ENCODE results near the gene NFYC.

The NFYC gene

GRCh38 chr1:40708750-40709099 lies 17.2 kb downstream of the NFYC start:
- H3K27ac ChIP-seq (ENCODE audit: low read depth, low read length): peak overlapping the region; percentile 77
- H3K36me3 ChIP-seq (ENCODE audit: insufficient read depth, low read length): peaks cover 10% of the 10 kb centered on the region
- H3K9ac ChIP-seq (ENCODE audit: low read depth, low read length): peak overlapping the region; percentile 93
- H3K4me3 ChIP-seq (ENCODE audit: low read length): peak overlapping the region; percentile 71
- no peaks in the 10 kb centered on the region for H3K27me3 ChIP-seq (ENCODE audit: insufficient read depth, low read length)
- H3K9me3 ChIP-seq (ENCODE audit: insufficient read depth, low read depth, low read length): no peaks in the 10 kb centered on the region
- H3K4me1 ChIP-seq (ENCODE audit: insufficient read depth, low read length): peaks cover 49% of the 10 kb centered on the region
- 5% methylated on average over 3 of the region's 3 CpGs for WGBS

- Histone ChIP-seq H3K4me1 (ENCODE audit: insufficient read depth, low read length) (peaks cover 49% of the 10 kb centered on the region), H3K4me3 (ENCODE audit: low read length) (peak overlapping the region; percentile 71), H3K36me3 (ENCODE audit: insufficient read depth, low read length) (peaks cover 16% of the 10 kb centered on the region), H3K9ac (ENCODE audit: low read depth, low read length) (peak overlapping the region; percentile 93), H3K27me3 (ENCODE audit: insufficient read depth, low read length) (no peaks in the 10 kb centered on the region), H3K9me3 (ENCODE audit: insufficient read depth, low read depth, low read length) (no peaks in the 10 kb centered on the region), H3K27ac (ENCODE audit: low read depth, low read length) (peak overlapping the region; percentile 77)
- under 1% methylated on average over 10 of the region's 10 CpGs for WGBS
Observed at GRCh38 chr1:40709100-40709801, 17.7 kb downstream of the NFYC start.

GRCh38 chr1:40709802-40710278 lies 18.3 kb downstream of the NFYC start:
- Histone ChIP-seq H3K9ac (ENCODE audit: low read depth, low read length) (peak overlapping the region; percentile 93), H3K36me3 (ENCODE audit: insufficient read depth, low read length) (peaks cover 16% of the 10 kb centered on the region), H3K27me3 (ENCODE audit: insufficient read depth, low read length) (no peaks in the 10 kb centered on the region), H3K27ac (ENCODE audit: low read depth, low read length) (peak overlapping the region; percentile 77), H3K9me3 (ENCODE audit: insufficient read depth, low read depth, low read length) (no peaks in the 10 kb centered on the region), H3K4me3 (ENCODE audit: low read length) (peak overlapping the region; percentile 71), H3K4me1 (ENCODE audit: insufficient read depth, low read length) (peaks cover 43% of the 10 kb centered on the region)
- 20% methylated on average over 3 of the region's 3 CpGs for WGBS

GRCh38 chr1:40710581-40711315 lies 19.2 kb downstream of the NFYC start:
- 22% methylated on average over 6 of the region's 7 CpGs for WGBS
- peak overlapping the region; percentile 71 for H3K4me3 ChIP-seq (ENCODE audit: low read length)
- no peaks in the 10 kb centered on the region for H3K9me3 ChIP-seq (ENCODE audit: insufficient read depth, low read depth, low read length)
- no peaks in the 10 kb centered on the region for H3K27me3 ChIP-seq (ENCODE audit: insufficient read depth, low read length)
- peaks cover 19% of the 10 kb centered on the region for H3K36me3 ChIP-seq (ENCODE audit: insufficient read depth, low read length)
- H3K27ac ChIP-seq (ENCODE audit: low read depth, low read length): peak overlapping the region; percentile 77
- peak overlapping the region; percentile 93 for H3K9ac ChIP-seq (ENCODE audit: low read depth, low read length)
- H3K4me1 ChIP-seq (ENCODE audit: insufficient read depth, low read length): peaks cover 37% of the 10 kb centered on the region

GRCh38 chr1:40711465-40712404 lies 20.2 kb downstream of the NFYC start:
- 74% methylated on average over 2 of the region's 3 CpGs for WGBS
- Histone ChIP-seq H3K9me3 (ENCODE audit: insufficient read depth, low read depth, low read length) (no peaks in the 10 kb centered on the region), H3K4me3 (ENCODE audit: low read length) (peak overlapping the region; percentile 71), H3K36me3 (ENCODE audit: insufficient read depth, low read length) (peaks cover 21% of the 10 kb centered on the region), H3K9ac (ENCODE audit: low read depth, low read length) (peak overlapping the region; percentile 93; the same call in 1 of the 2 replicates), H3K27me3 (ENCODE audit: insufficient read depth, low read length) (no peaks in the 10 kb centered on the region), H3K27ac (ENCODE audit: low read depth, low read length) (peak overlapping the region; percentile 77), H3K4me1 (ENCODE audit: insufficient read depth, low read length) (peaks cover 37% of the 10 kb centered on the region)

- Histone ChIP-seq H3K9me3 (ENCODE audit: insufficient read depth, low read depth, low read length) (no peaks in the 10 kb centered on the region), H3K27me3 (ENCODE audit: insufficient read depth, low read length) (no peaks in the 10 kb centered on the region), H3K36me3 (ENCODE audit: insufficient read depth, low read length) (peaks cover 21% of the 10 kb centered on the region), H3K27ac (ENCODE audit: low read depth, low read length) (no peak overlapping the region), H3K4me1 (ENCODE audit: insufficient read depth, low read length) (peaks cover 37% of the 10 kb centered on the region), H3K9ac (ENCODE audit: low read depth, low read length) (no peak overlapping the region), H3K4me3 (ENCODE audit: low read length) (no peak overlapping the region)
- 87% methylated on average over 4 of the region's 5 CpGs for WGBS
Observed at GRCh38 chr1:40712405-40712944, 21.0 kb downstream of the NFYC start.

GRCh38 chr1:40712997-40713396 lies 21.5 kb downstream of the NFYC start:
- Histone ChIP-seq H3K27ac (ENCODE audit: low read depth, low read length) (no peak overlapping the region), H3K4me3 (ENCODE audit: low read length) (no peak overlapping the region), H3K27me3 (ENCODE audit: insufficient read depth, low read length) (no peaks in the 10 kb centered on the region), H3K9ac (ENCODE audit: low read depth, low read length) (no peak overlapping the region), H3K4me1 (ENCODE audit: insufficient read depth, low read length) (peaks cover 35% of the 10 kb centered on the region), H3K9me3 (ENCODE audit: insufficient read depth, low read depth, low read length) (no peaks in the 10 kb centered on the region), H3K36me3 (ENCODE audit: insufficient read depth, low read length) (peaks cover 21% of the 10 kb centered on the region)

GRCh38 chr1:40715491-40716059 lies 24.1 kb downstream of the NFYC start:
- Histone ChIP-seq H3K36me3 (ENCODE audit: insufficient read depth, low read length) (peaks cover 21% of the 10 kb centered on the region), H3K9ac (ENCODE audit: low read depth, low read length) (no peak overlapping the region), H3K27me3 (ENCODE audit: insufficient read depth, low read length) (no peaks in the 10 kb centered on the region), H3K9me3 (ENCODE audit: insufficient read depth, low read depth, low read length) (no peaks in the 10 kb centered on the region), H3K4me1 (ENCODE audit: insufficient read depth, low read length) (peaks cover 30% of the 10 kb centered on the region), H3K4me3 (ENCODE audit: low read length) (no peak overlapping the region), H3K27ac (ENCODE audit: low read depth, low read length) (no peak overlapping the region)
- WGBS: 84% methylated on average over 2 of the region's 4 CpGs

- H3K9me3 ChIP-seq (ENCODE audit: insufficient read depth, low read depth, low read length): no peaks in the 10 kb centered on the region
- no peaks in the 10 kb centered on the region for H3K27me3 ChIP-seq (ENCODE audit: insufficient read depth, low read length)
- no peak overlapping the region for H3K27ac ChIP-seq (ENCODE audit: low read depth, low read length)
- H3K9ac ChIP-seq (ENCODE audit: low read depth, low read length): no peak overlapping the region
- 94% methylated on average over 1 of the region's 1 CpG for WGBS
- H3K4me3 ChIP-seq (ENCODE audit: low read length): no peak overlapping the region
- H3K4me1 ChIP-seq (ENCODE audit: insufficient read depth, low read length): peaks cover 15% of the 10 kb centered on the region
- H3K36me3 ChIP-seq (ENCODE audit: insufficient read depth, low read length): peaks cover 21% of the 10 kb centered on the region
Observed at GRCh38 chr1:40717065-40717464, 25.6 kb downstream of the NFYC start.

- Histone ChIP-seq H3K4me1 (ENCODE audit: insufficient read depth, low read length) (0 out of 2 replicates have a peak, but pooled peaks cover 15% of the 10 kb centered on the region), H3K4me3 (ENCODE audit: low read length) (no peak overlapping the region), H3K36me3 (ENCODE audit: insufficient read depth, low read length) (peaks cover 18% of the 10 kb centered on the region), H3K9me3 (ENCODE audit: insufficient read depth, low read depth, low read length) (no peaks in the 10 kb centered on the region), H3K9ac (ENCODE audit: low read depth, low read length) (no peak overlapping the region), H3K27ac (ENCODE audit: low read depth, low read length) (no peak overlapping the region), H3K27me3 (ENCODE audit: insufficient read depth, low read length) (no peaks in the 10 kb centered on the region)
- no CpG with 5 or more reads among the region's 1 CpG for WGBS
Observed at GRCh38 chr1:40717955-40718354, 26.5 kb downstream of the NFYC start.

All from HUES64 (cell line).